SK-N-SH (cell line): ENCODE results near the gene EOMES. TPM values are rescaled to one million over a fixed set of nuclear protein-coding genes. Genes with fewer than 3 reads are reported as not detected.
A peak's percentile ranks its signal among the peaks of the same experiment; 100 is the strongest.

Source experiments
- CTCF ChIA-PET: fragments of 300-600, 350-600 bp; formaldehyde crosslinking; extraction: SDS; loops from one replicate; lab custom pipeline; 2021; lab: Yijun Ruan, JAX
- POLR2A ChIA-PET: fragments of 350-600 bp; sonication (Branson Sonifier 250); formaldehyde crosslinking; extraction: SDS; loops from one replicate; lab custom pipeline; 2020; ENCODE audit warnings: antibody characterized with exemption, inconsistent platforms; lab: Yijun Ruan, JAX
- DNase-seq: peaks from one replicate; pipeline ENCODE4 v3.0.0; 2012
- H2AFZ ChIP-seq: fragments of 200-600 bp; sonication (generic); 2 replicates; pipeline ENCODE4 v1.8.1; 2016; ENCODE audit warnings: antibody characterized with exemption, mild to moderate bottlenecking, low read depth
- H3F3A ChIP-seq: fragments of 200-600 bp; sonication (generic); replicated peaks from 2 replicates; pipeline ENCODE3; 2016; ENCODE audit warnings: antibody characterized with exemption, mild to moderate bottlenecking; ENCODE audit not compliant: insufficient read depth
- H3K27ac ChIP-seq, 2 experiments: fragments of 200-500 bp in 1 of 2; fragments of 200-600 bp in 1 of 2; sonication (Bioruptor generic) in 1 of 2; sonication (generic), shearing (Covaris generic) in 1 of 2; 2 replicates each; pipeline versions ENCODE4 v1.5.1 to v1.6.1; 2014 to 2016; ENCODE audit warnings: low read depth in 2 of 2, inconsistent platforms in 1 of 2, low read length in 1 of 2, mild to moderate bottlenecking in 1 of 2, mixed read lengths in 1 of 2
- H3K27me3 ChIP-seq: fragments of 200-600 bp; sonication (generic), shearing (Covaris generic); 2 replicates; pipeline ENCODE4 v1.6.1; 2016; ENCODE audit warnings: mixed run types; ENCODE audit not compliant: insufficient read depth
- H3K36me3 ChIP-seq, 2 experiments: fragments of 200-500 bp in 1 of 2; fragments of 200-600 bp in 1 of 2; sonication (Bioruptor generic) in 1 of 2; sonication (generic) in 1 of 2; replicated peaks in 1 of 2; 2 replicates each; pipeline versions ENCODE3 to v1.5.1; 2014 to 2016; ENCODE audit warnings: low read length in 1 of 2, mild to moderate bottlenecking in 1 of 2; ENCODE audit not compliant: insufficient read depth in 2 of 2, control insufficient read depth in 1 of 2
- H3K4me1 ChIP-seq, 2 experiments: fragments of 200-500 bp in 1 of 2; fragments of 200-600 bp in 1 of 2; sonication (Bioruptor generic) in 1 of 2; sonication (generic), shearing (Covaris generic) in 1 of 2; 2 replicates each; pipeline versions ENCODE4 v1.5.1 to v1.6.1; 2014 to 2016; ENCODE audit warnings: low read depth in 1 of 2, low read length in 1 of 2, mixed run types in 1 of 2; ENCODE audit not compliant: insufficient read depth in 2 of 2, control insufficient read depth in 1 of 2
- H3K4me2 ChIP-seq: fragments of 200-600 bp; sonication (generic), shearing (Covaris generic); 2 replicates; pipeline ENCODE4 v1.6.1; 2017; ENCODE audit warnings: mixed run types
- H3K4me3 ChIP-seq, 2 experiments: fragments of 200-500 bp in 1 of 2; fragments of 200-600 bp in 1 of 2; sonication (Bioruptor generic) in 1 of 2; sonication (generic), shearing (Covaris generic) in 1 of 2; 2 replicates each; pipeline versions ENCODE4 v1.5.1 to v1.8.1; 2014 to 2016; ENCODE audit warnings: low read depth in 2 of 2, inconsistent platforms in 1 of 2, low read length in 1 of 2, mild to moderate bottlenecking in 1 of 2, mixed read lengths in 1 of 2, moderate library complexity in 1 of 2
- H3K79me2 ChIP-seq: fragments of 200-600 bp; sonication (generic); 2 replicates; pipeline ENCODE4 v1.8.1; 2017; ENCODE audit warnings: mild to moderate bottlenecking; ENCODE audit not compliant: insufficient read depth
- H3K9ac ChIP-seq: fragments of 200-600 bp; sonication (generic); 2 replicates; pipeline ENCODE4 v1.6.1; 2017; ENCODE audit warnings: mixed run types
- H3K9me2 ChIP-seq: fragments of 200-600 bp; sonication (generic); 2 replicates; pipeline ENCODE4 v1.6.1; 2017; ENCODE audit warnings: mixed run types
- H3K9me3 ChIP-seq: fragments of 200-600 bp; sonication (generic); 2 replicates; pipeline ENCODE4 v1.6.1; 2017; ENCODE audit warnings: mixed run types, mild to moderate bottlenecking, moderate library complexity
- H4K20me1 ChIP-seq: fragments of 200-600 bp; sonication (generic); 2 replicates; pipeline ENCODE4 v1.6.1; 2017; ENCODE audit warnings: mild to moderate bottlenecking, mixed run types; ENCODE audit not compliant: insufficient read depth
- EZH2phosphoT487 ChIP-seq: fragments of 200-600 bp; sonication (generic); IDR thresholded peaks from 2 replicates; pipeline ENCODE4 v1.6.1; 2017; ENCODE audit warnings: low read depth, mixed run types, mild to moderate bottlenecking, antibody characterized with exemption, moderate library complexity, borderline replicate concordance
- FOXJ3 ChIP-seq: sonication (generic); formaldehyde crosslinking; IDR thresholded peaks from 2 replicates; pipeline ENCODE4 v1.5.1; 2020; ENCODE audit warnings: mild to moderate bottlenecking, missing genetic modification reagents
- FOXM1 ChIP-seq: IDR thresholded peaks from 2 replicates; pipeline ENCODE4 v1.4.0; 2012; ENCODE audit warnings: low read depth, mild to moderate bottlenecking
- JUND ChIP-seq: IDR thresholded peaks from 2 replicates; pipeline ENCODE4 v1.4.0; 2012
- MEF2A ChIP-seq: IDR thresholded peaks from 2 replicates; pipeline ENCODE4 v1.4.0; 2012; ENCODE audit warnings: low read depth, borderline replicate concordance
- NRF1 ChIP-seq: IDR thresholded peaks from 2 replicates; pipeline ENCODE4 v1.6.1; 2012; ENCODE audit warnings: low read depth, mild to moderate bottlenecking, low read length
- RXRA ChIP-seq: IDR thresholded peaks from 2 replicates; pipeline ENCODE4 v1.4.0; 2012; ENCODE audit warnings: low read depth, mild to moderate bottlenecking, borderline replicate concordance
- WGBS: methylation state at CpG from one replicate; pipeline ENCODE4 v1.1.6; 2017; ENCODE audit warnings: low lambda C conversion rate; 5-methylcytosine and 5-hydroxymethylcytosine counted together
- polyA plus RNA-seq, 3 experiments: library from polyadenylated mRNA; depleted of rRNA; stranded (reverse); fragments of >200 nt; gene quantifications; 2 replicates each; pipeline ENCODE4 v1.2.3, GENCODE V29; 2012
- TF ChIP-seq, protein P1 (sequence below): fragments of 200-600 bp; sonication (generic); IDR thresholded peaks from 2 replicates; pipeline ENCODE4 v1.6.1; 2017; ENCODE audit warnings: antibody characterized with exemption, mild to moderate bottlenecking, moderate library complexity
- TF ChIP-seq, protein P2 (sequence below): fragments of 150-350 bp; IDR thresholded peaks from 2 replicates; pipeline ENCODE4 v1.6.1; 2016; ENCODE audit warnings: mild to moderate bottlenecking, low read depth, low read length
- TF ChIP-seq, protein P3 (sequence below): fragments of 150-350 bp; IDR thresholded peaks from 2 replicates; pipeline ENCODE4 v1.6.1; 2017; ENCODE audit warnings: antibody characterized with exemption, low read length, low read depth, borderline replicate concordance

EOMES gene
- polyA plus RNA-seq, 1 of the 3 experiments (the other 2 are of a cell fraction), result not detected

DNA sequence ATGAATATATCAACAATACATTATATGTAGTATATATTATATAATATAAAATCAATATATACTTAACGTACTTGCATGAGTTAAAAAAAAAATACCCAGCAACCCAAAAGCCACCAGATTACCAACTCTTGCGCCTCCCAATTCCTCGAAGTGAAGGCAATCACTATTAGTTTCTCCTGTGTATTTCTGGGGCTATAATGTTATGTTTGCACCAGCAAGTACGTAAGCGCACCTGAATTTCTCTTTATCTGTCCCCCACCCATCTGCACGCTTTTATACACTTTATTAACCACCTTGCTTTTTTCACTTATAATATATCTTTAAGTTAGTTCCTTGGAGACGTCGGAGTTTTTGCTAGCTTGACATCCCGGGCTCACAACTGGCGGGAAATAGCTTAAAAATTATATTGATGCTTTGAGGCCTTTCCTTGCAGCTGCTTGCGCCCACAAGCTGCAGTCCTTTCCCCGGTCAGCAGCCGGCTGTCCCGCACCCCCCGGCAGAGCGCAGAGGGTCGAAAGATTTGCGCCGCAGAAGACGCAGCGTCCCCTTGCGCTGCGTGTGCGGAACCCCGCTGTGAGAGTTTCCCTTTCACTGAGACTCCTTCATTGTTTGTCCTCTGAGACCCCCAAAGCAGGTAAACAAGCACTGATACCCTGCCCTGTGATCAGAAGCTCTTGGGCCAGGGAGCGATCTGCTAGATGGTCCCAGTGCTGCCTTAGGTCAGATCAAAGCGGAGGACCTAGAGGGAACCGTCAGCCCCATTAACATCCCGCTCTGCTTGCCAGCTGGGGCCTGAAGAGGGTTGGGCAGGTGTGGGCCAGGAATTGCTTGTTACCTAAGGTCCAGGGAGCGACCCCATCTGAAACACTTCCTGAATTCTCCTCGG is 8.9 kb upstream of the EOMES start:
- CTCF ChIA-PET, result no interaction called here
- Histone ChIP-seq H3K4me2 (no peak overlapping the region), H3K9me3 (no peaks in the 10 kb centered on the region), H3K27me3 (peaks cover 57% of the 10 kb centered on the region), H3K9ac (no peak overlapping the region), H3K79me2 (no peaks in the 10 kb centered on the region), H3K27ac (no peak overlapping the region), H3K4me3 (no peak overlapping the region), H3F3A (no peaks in the 10 kb centered on the region), H3K9me2 (no peaks in the 10 kb centered on the region), H3K4me1 (peaks cover 3 to 6% of the 10 kb centered on the region in 2 experiments; a peak in 1 of 4 replicates), H2AFZ (no peak overlapping the region), H3K36me3 (no peaks in the 10 kb centered on the region), H4K20me1 (no peaks in the 10 kb centered on the region)
- TF ChIP-seq FOXM1 (no peak), RXRA (no peak), JUND (no peak), EZH2phosphoT487 (0 out of 2 replicates have a peak, but pooled peaks have one; percentile 24), FOXJ3 (CRISPR knock-in tag) (no peak)
- TF ChIP-seq, protein P1, sequence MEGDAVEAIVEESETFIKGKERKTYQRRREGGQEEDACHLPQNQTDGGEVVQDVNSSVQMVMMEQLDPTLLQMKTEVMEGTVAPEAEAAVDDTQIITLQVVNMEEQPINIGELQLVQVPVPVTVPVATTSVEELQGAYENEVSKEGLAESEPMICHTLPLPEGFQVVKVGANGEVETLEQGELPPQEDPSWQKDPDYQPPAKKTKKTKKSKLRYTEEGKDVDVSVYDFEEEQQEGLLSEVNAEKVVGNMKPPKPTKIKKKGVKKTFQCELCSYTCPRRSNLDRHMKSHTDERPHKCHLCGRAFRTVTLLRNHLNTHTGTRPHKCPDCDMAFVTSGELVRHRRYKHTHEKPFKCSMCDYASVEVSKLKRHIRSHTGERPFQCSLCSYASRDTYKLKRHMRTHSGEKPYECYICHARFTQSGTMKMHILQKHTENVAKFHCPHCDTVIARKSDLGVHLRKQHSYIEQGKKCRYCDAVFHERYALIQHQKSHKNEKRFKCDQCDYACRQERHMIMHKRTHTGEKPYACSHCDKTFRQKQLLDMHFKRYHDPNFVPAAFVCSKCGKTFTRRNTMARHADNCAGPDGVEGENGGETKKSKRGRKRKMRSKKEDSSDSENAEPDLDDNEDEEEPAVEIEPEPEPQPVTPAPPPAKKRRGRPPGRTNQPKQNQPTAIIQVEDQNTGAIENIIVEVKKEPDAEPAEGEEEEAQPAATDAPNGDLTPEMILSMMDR, result no peak
- TF ChIP-seq, protein P2, sequence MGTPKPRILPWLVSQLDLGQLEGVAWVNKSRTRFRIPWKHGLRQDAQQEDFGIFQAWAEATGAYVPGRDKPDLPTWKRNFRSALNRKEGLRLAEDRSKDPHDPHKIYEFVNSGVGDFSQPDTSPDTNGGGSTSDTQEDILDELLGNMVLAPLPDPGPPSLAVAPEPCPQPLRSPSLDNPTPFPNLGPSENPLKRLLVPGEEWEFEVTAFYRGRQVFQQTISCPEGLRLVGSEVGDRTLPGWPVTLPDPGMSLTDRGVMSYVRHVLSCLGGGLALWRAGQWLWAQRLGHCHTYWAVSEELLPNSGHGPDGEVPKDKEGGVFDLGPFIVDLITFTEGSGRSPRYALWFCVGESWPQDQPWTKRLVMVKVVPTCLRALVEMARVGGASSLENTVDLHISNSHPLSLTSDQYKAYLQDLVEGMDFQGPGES, result no peak
- POLR2A ChIA-PET, result interaction anchor here (0.6 kb wide), 1 partner anchor 27 kb away, joined by 3 read pairs; no protein-coding TSS in a partner anchor
- 38% methylated on average over 24 of the region's 31 CpGs for WGBS
- DNase-seq, result no peak

DNA sequence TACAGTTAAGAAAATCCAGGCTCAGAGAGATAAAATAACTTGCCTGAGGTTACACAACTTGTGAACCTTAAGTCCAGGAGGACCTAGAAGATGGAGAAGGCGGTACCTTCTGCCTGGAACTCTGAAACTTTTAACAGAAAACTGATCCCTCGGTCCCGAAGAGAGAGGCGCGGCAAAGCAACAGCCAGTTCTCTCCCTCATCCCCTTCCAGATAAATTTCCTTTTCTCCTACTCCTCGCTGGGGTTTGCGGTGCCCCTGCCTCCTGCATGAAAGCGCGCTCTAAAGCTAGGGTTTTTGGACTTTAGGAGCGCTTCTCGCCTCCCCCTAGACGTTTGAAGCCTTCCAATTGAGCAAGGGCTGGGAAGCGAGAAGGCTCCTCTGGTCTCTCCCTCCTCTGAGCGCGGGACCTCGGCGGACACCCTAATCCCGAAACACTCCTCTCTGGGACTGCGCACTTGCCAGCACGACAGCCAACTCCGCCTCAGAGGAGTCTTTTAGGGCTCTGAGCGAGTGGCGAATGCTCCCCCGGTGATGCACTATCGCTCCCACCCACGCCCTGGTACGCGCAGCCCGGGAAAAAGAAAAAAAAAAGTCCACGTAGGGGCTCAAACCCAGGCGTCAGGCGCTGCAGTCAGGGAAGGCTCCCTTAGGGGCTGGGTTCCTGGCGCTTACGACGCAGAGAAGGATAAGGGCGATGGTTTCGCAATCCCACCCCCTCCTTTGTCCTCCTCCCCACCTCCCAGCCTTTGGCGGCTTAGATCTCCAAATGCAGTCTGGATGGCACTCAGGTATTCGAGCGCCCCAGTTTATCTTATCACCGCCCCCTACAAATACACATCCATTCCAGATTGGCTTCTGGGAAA is 7.9 kb upstream of the EOMES start:
- Histone ChIP-seq H3K36me3 (no peaks in the 10 kb centered on the region), H2AFZ (no peak overlapping the region), H3K4me1 (peaks cover 3 to 6% of the 10 kb centered on the region in 2 experiments; a peak in 1 of 4 replicates), H3K9ac (no peak overlapping the region), H3K79me2 (no peaks in the 10 kb centered on the region), H3K9me2 (no peaks in the 10 kb centered on the region), H3F3A (no peaks in the 10 kb centered on the region), H3K4me3 (no peak overlapping the region), H3K27me3 (peaks cover 65% of the 10 kb centered on the region), H3K27ac (no peak overlapping the region), H3K9me3 (no peaks in the 10 kb centered on the region), H4K20me1 (no peaks in the 10 kb centered on the region), H3K4me2 (peak overlapping the region; percentile 48; the same call in 1 of the 2 replicates)
- no peak for DNase-seq
- CTCF ChIA-PET, result interaction anchor here (4.0 kb wide), 1 partner anchor 18 kb away, joined by 28 read pairs; no protein-coding TSS in a partner anchor
- POLR2A ChIA-PET, result no interaction called here
- WGBS, result 13% methylated on average over 36 of the region's 41 CpGs
- no peak for TF ChIP-seq MEF2A
- TF ChIP-seq FOXM1, result no peak
- TF ChIP-seq, protein P2, result no peak
- TF ChIP-seq, protein P3, sequence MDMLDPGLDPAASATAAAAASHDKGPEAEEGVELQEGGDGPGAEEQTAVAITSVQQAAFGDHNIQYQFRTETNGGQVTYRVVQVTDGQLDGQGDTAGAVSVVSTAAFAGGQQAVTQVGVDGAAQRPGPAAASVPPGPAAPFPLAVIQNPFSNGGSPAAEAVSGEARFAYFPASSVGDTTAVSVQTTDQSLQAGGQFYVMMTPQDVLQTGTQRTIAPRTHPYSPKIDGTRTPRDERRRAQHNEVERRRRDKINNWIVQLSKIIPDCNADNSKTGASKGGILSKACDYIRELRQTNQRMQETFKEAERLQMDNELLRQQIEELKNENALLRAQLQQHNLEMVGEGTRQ, result no peak
- TF ChIP-seq, protein P1, result no peak
- no peak for TF ChIP-seq NRF1
